Lung (tissue), 12 donors: Measurements from ENCODE around the gene SERPINA10. TPM values are rescaled to one million over a fixed set of nuclear protein-coding genes. Genes with fewer than 3 reads are reported as not detected.
"Not testable (repeated sequence)": the region's sequence is repeated elsewhere in the genome, so short reads cannot be mapped to it uniquely, and the experiment has no call there.

ENCODE experiments used
- ATAC-seq: fragments of 200-7000 bp; cut with Tn5 transposase; one replicate; pipeline ENCODE4 v1.9.1; 2020; ENCODE audit warnings: moderate number of reproducible peaks; ENCODE audit not compliant: insufficient read depth, low FRiP score
- DNase-seq, 3 donors: peaks; one replicate each; pipeline ENCODE4 v3.0.0-alpha.2; 2013 to 2017
- H3K27ac ChIP-seq, 2 donors: one replicate each; pipeline ENCODE4 v1.5.1; 2013; ENCODE audit warnings: mild to moderate bottlenecking in 2 of 2, moderate library complexity in 2 of 2, control low read depth in 1 of 2, inconsistent platforms in 1 of 2, low read depth in 1 of 2, low read length in 1 of 2
- H3K27me3 ChIP-seq, 3 donors: one replicate each; pipeline ENCODE4 v1.5.1; 2013; ENCODE audit warnings: low read length in 2 of 3; ENCODE audit not compliant: control insufficient read depth in 3 of 3, insufficient read depth in 3 of 3
- H3K36me3 ChIP-seq, 4 donors: one replicate each; pipeline ENCODE4 v1.5.1; 2013; ENCODE audit warnings: low read length in 4 of 4, mild to moderate bottlenecking in 1 of 4, moderate library complexity in 1 of 4; ENCODE audit not compliant: control insufficient read depth in 4 of 4, insufficient read depth in 4 of 4
- H3K4me1 ChIP-seq, 5 donors: one replicate each; pipeline ENCODE4 v1.5.1; 2013; ENCODE audit warnings: low read length in 5 of 5, mild to moderate bottlenecking in 2 of 5, moderate library complexity in 1 of 5; ENCODE audit not compliant: control insufficient read depth in 5 of 5, insufficient read depth in 5 of 5
- H3K4me3 ChIP-seq: one replicate; pipeline ENCODE4 v1.5.1; 2013; ENCODE audit warnings: mild to moderate bottlenecking, control low read depth, moderate library complexity
- H3K9ac ChIP-seq, 2 donors: one replicate each; pipeline ENCODE4 v1.5.1; 2013; ENCODE audit warnings: low read length in 2 of 2, control low read depth in 1 of 2; ENCODE audit not compliant: insufficient read depth in 1 of 2
- H3K9me3 ChIP-seq, 4 donors: one replicate each; pipeline ENCODE4 v1.5.1; 2013; ENCODE audit warnings: low read length in 3 of 4, mild to moderate bottlenecking in 1 of 4, moderate library complexity in 1 of 4; ENCODE audit not compliant: control insufficient read depth in 4 of 4, insufficient read depth in 3 of 4
- WGBS, 2 donors: extraction: QIAGEN DNeasy Blood & Tissue Kit; methylation state at CpG; one replicate each; pipeline ENCODE4 v1.1.7; 2013; 5-methylcytosine and 5-hydroxymethylcytosine counted together
- polyA plus RNA-seq, 2 donors: library from polyadenylated mRNA; stranded (reverse); fragments of 200-250 nt; gene quantifications; one replicate each; pipeline ENCODE4 v1.2.1, GENCODE V29; 2013
- total RNA-seq, 2 donors: library from RNA; depleted of rRNA in 1 of 2; stranded (reverse); fragments of >200 nt in 1 of 2; gene quantifications; one replicate each; pipeline ENCODE4 v1.2.1, GENCODE V29; 2014 to 2021
- TF ChIP-seq, protein P1 (sequence below): IDR thresholded peaks from 2 replicates; pipeline ENCODE4 v1.5.1; 2012; ENCODE audit warnings: mild to moderate bottlenecking; ENCODE audit errors: control extremely low read depth, extremely low read depth
- donor health status: control.
- donor health status: control.
- donor health status: Bipolar disorder and iron deficiency.
- donor health status: healthy.
- donor health status: DM: yes; HTN: yes; CAD: no.

The SERPINA10 gene
- total and polyA plus RNA-seq, 4 donors: 0.21 TPM; not detected in 3

DNA sequence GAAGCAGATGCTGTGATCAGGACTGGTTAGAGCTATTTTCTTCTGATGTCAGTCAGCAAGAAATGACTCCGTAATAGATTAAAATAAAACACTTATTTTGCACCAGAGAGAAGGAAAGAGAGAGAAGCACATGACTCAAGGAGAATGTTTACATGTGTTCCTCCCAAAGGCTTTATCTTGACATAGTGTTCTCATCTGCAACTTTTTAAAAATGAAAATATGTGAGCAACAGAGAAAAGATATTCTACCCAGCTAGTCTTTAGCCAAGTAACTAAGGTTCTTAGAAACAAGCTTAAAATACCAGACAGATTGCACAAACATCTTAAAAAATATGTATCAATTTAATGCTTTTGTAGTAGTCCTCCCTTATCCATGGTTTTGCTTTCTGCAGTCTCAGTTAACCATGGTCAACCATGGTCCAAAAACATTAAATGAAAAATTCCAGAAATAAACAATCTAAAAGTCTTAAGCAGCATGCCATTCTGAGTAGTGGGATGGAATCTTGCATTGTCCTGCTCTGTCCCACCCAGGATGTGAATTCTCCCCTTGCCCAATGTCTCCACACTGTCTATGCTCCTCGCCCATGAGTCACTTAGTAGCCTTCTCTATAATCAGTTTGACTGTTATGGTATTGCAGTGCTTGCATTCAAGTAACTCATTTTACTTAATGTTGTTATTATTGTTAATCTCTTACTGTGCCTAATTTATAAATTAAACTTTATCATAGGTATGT lies 9.9 kb downstream of the SERPINA10 start:
- WGBS, 2 donors: 90 to 93% methylated on average over 2 of the region's 2 CpGs
- DNase-seq (no peak), ATAC-seq (no peak)
- H3K27me3 ChIP-seq: no peaks in the 10 kb centered on the region
- H3K27ac ChIP-seq: no peak overlapping the region
- H3K36me3 ChIP-seq: no peaks in the 10 kb centered on the region
- H3K4me1 ChIP-seq: no peaks in the 10 kb centered on the region
- no peak overlapping the region for H3K4me3 ChIP-seq
- TF ChIP-seq, protein P1, sequence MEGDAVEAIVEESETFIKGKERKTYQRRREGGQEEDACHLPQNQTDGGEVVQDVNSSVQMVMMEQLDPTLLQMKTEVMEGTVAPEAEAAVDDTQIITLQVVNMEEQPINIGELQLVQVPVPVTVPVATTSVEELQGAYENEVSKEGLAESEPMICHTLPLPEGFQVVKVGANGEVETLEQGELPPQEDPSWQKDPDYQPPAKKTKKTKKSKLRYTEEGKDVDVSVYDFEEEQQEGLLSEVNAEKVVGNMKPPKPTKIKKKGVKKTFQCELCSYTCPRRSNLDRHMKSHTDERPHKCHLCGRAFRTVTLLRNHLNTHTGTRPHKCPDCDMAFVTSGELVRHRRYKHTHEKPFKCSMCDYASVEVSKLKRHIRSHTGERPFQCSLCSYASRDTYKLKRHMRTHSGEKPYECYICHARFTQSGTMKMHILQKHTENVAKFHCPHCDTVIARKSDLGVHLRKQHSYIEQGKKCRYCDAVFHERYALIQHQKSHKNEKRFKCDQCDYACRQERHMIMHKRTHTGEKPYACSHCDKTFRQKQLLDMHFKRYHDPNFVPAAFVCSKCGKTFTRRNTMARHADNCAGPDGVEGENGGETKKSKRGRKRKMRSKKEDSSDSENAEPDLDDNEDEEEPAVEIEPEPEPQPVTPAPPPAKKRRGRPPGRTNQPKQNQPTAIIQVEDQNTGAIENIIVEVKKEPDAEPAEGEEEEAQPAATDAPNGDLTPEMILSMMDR: no peak
- H3K9me3 ChIP-seq: no peaks in the 10 kb centered on the region
- no peak overlapping the region for H3K9ac ChIP-seq

DNA sequence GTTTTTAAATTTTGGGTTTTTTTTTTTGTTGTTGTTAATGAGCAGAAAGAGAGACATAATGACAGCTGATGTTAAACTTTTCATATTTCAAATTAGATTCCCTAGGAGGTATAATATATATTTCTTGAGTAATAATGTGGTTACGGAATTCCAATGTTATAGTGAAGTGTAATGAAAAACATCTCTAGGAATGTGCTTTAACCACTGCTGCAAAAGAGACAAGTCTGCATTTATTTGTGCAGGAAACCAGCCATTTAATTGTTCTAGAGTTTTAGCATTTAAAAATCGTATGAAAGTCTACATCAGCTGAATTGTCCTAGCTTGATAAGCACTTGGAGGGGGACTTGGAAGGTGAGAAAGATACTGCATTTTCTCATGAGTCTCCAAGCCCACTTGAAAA lies 14.3 kb downstream of the SERPINA10 start:
- Histone ChIP-seq H3K4me1 (no peaks in the 10 kb centered on the region), H3K9ac (no peak overlapping the region), H3K9me3 (no peaks in the 10 kb centered on the region), H3K27ac (no peak overlapping the region), H3K36me3 (no peaks in the 10 kb centered on the region), H3K27me3 (no peaks in the 10 kb centered on the region), H3K4me3 (no peak overlapping the region)
- 77 to 81% methylated on average over 2 of the region's 2 CpGs for WGBS, 2 donors
- no peak for ATAC-seq
- TF ChIP-seq, protein P1: no peak
- no peak for DNase-seq

DNA sequence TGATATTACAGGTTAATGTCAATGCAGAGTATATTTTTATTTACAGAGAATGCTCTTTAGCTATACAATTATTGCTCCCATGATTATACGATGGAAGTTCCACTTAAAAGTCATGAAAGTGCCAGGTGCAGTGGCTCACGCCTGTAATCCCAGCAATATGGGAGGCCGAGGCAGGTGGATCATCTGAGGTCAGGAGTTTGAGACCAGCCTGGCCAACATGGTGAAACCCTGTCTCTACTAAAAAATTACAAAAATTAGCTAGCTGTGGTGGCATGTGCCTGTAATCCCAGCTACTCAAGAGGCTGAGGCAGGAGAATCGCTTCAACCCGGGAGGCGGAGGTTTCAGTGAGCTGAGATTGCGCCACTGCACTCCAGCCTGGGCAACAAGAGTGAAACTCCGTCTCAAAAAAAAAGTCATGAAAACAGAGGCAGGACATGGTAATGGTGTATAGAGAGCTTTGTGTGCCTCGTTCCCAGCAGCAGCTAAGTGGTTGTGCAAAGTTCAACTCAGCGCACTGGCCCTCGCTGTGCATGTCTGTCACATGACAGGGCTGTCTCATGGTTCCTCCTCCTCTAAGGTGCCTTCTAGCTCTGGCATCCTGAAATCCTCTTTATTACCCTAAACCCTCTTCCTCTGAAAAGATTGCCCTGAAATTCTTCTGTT lies 16.0 kb downstream of the SERPINA10 start:
- not testable (repeated sequence) for H3K9ac ChIP-seq, H3K4me3 ChIP-seq, H3K4me1 ChIP-seq, H3K9me3 ChIP-seq, H3K36me3 ChIP-seq, H3K27ac ChIP-seq, H3K27me3 ChIP-seq, ATAC-seq
- peak in 1 of 3 donors; percentile 1 for DNase-seq
- 83% methylated on average over 11 of the region's 11 CpGs for WGBS, 2 donors

DNA sequence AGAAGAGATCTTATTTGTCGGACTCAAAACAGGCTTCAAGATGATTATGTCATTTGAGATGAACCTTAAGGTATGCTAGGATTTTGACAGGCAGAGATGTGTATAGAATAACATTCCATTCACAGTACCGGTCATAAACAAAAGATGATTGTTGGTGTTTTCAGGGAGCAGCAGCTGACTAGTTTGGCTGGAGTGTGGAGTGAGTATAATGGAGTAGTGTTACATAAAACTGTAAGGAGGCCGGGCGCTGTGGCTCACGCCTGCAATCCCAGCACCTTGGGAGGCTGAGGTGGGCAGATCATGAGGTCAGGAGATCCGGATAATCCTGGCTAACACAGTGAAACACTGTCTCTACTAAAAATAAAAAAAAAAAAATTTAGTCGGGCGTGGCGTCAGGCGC lies 23.9 kb downstream of the SERPINA10 start:
- H3K27ac ChIP-seq: no peak overlapping the region
- no peaks in the 10 kb centered on the region for H3K27me3 ChIP-seq
- ATAC-seq (no peak), DNase-seq (no peak)
- 88 to 89% methylated on average over 10 of the region's 10 CpGs for WGBS, 2 donors
- no peaks in the 10 kb centered on the region for H3K4me1 ChIP-seq
- no peak overlapping the region for H3K4me3 ChIP-seq
- H3K36me3 ChIP-seq: no peaks in the 10 kb centered on the region
- no peaks in the 10 kb centered on the region for H3K9me3 ChIP-seq
- TF ChIP-seq, protein P1: no peak
- H3K9ac ChIP-seq: no peak overlapping the region

DNA sequence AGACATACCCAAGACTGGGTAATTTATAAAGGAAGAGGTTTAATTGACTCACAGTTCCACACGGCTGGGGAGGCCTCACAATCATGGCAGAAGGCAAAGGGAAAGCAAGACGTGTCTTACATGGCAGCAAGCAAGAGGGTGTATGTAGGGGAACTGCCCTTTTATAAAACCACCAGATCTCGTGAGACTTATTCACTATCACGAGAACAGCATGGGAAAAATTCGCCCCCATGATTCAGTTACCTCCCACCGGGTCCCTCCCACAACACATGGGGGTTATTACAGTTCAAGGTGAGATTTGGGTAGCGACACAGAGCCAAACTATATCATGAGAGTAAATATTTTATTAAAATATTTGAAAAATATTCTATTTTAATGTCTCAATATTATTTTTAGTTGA lies 24.5 kb downstream of the SERPINA10 start:
- ATAC-seq, H3K4me3 ChIP-seq, H3K36me3 ChIP-seq, DNase-seq, H3K27me3 ChIP-seq, H3K27ac ChIP-seq, H3K4me1 ChIP-seq, H3K9ac ChIP-seq, H3K9me3 ChIP-seq: not testable (repeated sequence)
- WGBS, 2 donors: 88 to 89% methylated on average over 7 of the region's 7 CpGs
